GM19395 (cell line): ENCODE data around the gene IQGAP2.
"Not testable (repeated sequence)": the region's sequence is repeated elsewhere in the genome, so short reads cannot be mapped to it uniquely, and the experiment has no call there.

Source experiments
- ATAC-seq: cut with Tn5 transposase; IDR thresholded peaks from one replicate; pipeline ENCODE4 v1.9.1; 2021; ENCODE audit warnings: mild to moderate bottlenecking, moderate library complexity; ENCODE audit not compliant: unreplicated experiment

IQGAP2 gene

GRCh38 chr5:76414788-76415187 is 11.7 kb downstream of the IQGAP2 start:
- ATAC-seq, result no peak

GRCh38 chr5:76415855-76416254 is 12.8 kb downstream of the IQGAP2 start:
- ATAC-seq, result no peak

- ATAC-seq, result no peak
Observed at GRCh38 chr5:76419597-76420298, 16.7 kb downstream of the IQGAP2 start.

DNA sequence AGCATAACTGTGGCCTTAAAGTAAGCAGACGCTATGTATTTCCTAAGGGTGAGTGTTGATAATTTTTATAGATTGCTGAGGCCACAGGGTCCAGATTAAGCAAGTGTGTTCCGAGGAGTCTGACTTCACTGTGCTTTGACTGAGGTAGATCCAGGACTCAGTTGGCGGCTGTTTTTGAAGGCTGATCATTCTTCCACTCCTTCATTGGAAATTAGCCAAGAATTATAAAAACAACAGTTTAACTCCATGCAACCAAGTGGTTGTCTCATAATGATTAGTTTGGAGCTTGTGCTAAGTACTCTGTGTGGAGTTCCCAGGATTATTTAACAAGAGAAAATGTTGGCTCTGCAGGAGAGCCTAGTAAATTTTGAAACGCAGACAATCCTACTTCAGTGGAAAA is 19.1 kb downstream of the IQGAP2 start:
- no peak for ATAC-seq

DNA sequence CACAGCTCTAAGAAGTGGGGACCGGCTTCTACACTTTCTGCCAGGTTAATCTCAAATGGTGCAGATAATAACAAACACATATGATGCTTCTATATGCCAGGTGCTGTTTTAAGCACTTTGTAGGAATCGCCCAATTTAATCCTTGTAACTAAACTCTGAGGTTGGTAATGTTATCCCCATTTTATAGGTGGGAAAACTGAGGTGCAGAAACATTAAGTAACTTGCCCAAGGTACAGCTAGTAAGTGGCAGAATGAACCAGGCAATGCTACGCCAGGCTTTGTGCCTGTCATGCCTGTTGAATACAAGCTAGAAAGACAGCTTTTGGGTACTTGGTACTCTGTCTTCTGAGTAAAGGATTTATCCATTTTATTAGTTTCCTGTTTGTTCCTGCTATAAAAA is 19.7 kb downstream of the IQGAP2 start:
- ATAC-seq, result no peak

DNA sequence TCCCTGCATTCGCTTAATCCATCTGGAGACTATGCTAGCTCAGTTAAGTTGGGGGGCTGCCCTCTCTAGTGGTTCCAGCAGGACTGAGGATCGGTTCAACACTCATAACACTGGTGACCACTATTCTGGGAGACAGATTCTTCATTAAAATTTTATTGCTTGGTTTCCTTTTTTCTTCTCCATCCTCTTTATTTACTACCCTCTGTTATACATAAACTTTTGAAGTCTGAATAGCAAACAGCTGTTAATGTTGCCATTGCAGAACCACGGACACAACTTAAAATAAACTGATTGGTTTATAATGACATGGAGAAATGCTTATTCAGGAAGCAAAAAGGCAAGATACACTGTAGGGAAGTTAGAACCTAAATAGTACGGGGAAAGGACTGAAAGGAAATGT is 22.1 kb downstream of the IQGAP2 start:
- ATAC-seq, result no peak

- no peak for ATAC-seq
Observed at GRCh38 chr5:76425928-76426804, 23.1 kb downstream of the IQGAP2 start.

DNA sequence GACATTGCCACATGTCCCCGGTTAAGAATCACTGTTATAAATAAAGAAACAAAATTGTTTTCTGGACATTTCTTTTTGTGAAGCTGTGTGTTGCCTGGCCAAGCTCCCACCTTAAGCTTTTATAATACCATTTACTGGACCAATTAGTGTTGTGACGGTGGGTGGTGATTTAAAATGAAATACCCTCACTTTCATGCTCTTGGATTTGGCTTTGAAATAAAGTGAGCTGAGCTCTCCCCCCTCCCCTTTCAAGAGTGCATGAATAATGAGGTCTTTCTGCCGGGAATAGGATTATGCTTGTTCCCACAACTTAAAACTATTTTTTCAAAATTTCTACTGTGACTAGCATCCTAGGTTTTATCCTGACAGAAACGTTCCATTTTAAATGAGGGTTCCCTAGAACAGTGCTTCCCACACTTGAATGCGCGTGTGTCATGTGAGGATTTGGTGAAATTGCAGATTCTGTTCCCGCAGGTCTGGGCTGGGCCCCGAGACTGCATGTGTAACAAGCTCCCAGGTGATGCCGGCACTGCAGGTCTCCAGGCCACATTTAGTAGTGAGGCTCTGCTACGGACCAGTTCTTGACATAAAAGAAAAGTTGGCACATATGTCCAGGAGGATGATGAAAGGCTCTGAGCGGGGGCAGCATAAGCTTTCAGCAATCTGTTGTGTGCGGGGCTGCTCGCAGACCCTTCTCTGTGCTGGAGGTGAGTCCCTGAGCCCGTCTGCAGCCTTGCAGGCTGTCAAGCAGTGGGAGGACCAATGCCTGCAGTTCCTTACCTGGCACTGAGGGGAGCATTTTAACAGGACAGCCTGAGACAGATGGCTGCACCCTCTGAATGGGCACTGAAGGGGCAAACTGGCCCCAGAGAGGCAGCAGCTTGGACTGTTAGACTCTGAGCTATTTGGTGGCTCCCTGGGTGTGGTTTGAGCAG is 24.4 kb downstream of the IQGAP2 start:
- ATAC-seq, result no peak

DNA sequence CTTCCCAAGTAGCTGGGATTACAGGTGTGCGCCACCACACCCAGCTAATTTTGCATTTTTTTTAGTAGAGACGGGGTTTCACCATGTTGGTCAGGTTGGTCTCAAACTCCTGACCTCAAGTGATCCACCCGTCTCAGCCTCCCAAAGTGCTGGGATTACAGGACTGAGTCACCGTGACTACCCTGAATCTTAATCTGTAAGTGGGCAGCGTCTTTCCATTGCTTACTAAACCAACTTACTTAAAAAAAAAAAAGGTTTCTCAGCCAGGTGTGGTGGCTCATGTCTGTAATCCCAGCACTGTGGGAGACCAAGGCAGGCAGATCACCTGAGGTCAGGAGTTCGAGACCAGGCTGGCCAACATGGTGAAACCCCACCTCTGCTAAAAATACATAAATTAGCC is 25.5 kb downstream of the IQGAP2 start:
- ATAC-seq, result not testable (repeated sequence)

DNA sequence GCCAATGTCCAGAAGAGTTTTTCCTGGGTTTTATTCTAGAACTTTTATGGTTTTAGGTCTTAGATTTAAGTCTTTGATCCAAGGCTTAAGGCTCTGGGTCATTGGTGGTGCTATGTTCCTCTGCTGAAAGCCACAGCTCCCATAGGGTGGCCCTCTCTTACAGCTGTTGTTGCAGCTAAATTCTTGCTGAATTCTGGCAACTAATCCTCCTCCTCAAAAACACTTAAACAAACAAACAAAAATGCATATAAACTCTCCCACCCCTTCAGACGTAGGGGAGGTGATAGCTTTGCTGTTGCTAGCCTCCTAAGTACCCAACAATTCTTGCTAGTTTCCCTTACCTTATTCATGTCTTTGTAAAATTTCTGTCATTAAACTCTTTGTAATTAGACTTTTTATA is 30.2 kb downstream of the IQGAP2 start:
- no peak for ATAC-seq

- ATAC-seq, result not testable (repeated sequence)
Observed at GRCh38 chr5:76437507-76437906, 34.4 kb downstream of the IQGAP2 start.

- no peak for ATAC-seq
Observed at GRCh38 chr5:76438025-76438424, 34.9 kb downstream of the IQGAP2 start.

GRCh38 chr5:76439201-76439600 is 36.1 kb downstream of the IQGAP2 start:
- no peak for ATAC-seq

GRCh38 chr5:76439929-76440328 is 36.8 kb downstream of the IQGAP2 start:
- ATAC-seq, result no peak

GRCh38 chr5:76441101-76441500 is 38.0 kb downstream of the IQGAP2 start:
- ATAC-seq, result no peak

DNA sequence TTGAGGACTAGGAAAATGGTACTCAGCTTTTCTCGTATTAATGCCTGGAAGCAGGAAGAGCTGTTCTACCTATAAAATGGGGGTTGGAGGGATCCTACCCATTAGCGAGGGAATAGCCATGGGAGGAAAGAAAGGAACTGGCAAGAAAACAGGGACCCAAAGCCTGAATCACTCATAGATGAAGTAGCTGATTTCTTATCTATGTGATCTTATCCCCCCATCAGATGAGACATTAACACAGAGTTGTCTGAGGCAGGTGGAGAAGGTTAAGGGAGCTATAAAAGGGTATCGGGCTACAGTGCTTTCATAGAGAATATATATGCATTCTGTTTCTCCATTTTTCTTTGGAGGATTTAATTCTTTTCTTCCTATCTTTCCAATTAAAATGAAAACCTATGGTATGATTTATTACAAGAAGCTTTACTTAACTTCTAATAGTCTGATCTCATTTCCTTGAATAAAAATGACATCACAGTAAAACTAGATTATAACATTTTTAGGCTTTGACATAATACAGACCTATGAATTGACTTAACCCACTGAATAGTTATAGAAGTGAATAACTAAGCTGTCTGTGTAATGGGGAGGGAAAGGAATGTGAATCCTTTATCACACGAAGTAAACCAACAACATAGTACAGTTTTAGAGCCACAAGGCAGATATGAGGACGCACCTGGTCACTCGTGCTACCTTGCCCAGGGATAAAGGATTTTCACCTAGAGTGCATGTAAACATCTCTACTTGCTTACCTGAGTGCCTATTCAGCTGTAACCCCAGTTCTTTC is 39.0 kb downstream of the IQGAP2 start:
- ATAC-seq, result no peak

DNA sequence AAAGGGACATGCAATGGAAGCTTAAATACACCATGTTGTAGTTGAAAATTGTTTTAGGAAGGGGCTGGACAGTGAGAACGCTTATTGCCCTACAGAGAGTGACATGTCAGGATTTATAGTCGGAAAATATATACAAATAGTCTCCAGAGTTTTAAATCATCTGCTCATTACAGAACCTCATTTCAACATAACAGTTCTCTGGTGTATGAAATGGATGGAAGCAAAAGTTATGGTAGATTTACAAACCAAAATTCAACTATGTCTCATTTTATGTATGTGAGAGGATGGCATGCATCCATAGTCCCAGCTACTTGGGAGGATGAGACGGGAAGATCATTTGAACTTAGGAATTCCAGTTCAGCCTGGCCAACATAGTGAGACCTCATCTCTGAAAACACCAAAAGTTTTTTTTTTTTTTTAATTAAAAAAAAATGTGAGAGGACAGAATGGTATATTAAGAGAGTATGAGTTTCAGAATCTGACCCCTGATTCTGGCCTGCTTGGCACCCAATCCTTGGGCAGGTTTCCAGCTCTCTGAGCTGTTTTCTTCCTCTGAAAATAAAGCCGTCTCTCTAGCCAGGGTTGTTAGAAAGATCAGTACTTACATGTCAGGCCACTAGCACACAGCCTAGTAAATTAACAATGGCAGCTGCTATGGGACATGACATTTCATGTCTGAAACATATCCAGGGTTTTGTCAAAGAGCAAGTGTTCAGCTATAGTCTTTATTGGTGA is 40.1 kb downstream of the IQGAP2 start:
- no peak for ATAC-seq

DNA sequence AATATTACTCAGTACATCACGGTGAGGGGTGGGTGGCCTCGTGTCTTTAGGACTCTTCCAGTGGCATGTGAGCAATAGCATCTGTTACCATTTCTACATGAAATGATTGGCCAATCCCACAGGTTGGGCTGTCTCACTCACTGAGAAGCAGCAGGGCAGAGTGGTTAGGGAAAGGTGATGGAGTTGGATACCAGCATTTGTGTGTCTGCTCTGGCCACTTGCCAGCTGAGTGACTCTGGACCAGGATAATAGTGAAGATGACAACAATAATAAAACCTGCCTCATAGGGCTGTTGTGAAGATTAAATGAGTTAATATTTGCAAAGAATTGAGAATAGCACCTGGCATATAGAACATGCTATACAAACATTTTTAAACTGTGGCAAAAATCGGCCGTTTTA is 42.0 kb downstream of the IQGAP2 start:
- no peak for ATAC-seq

GRCh38 chr5:76445830-76446229 is 42.7 kb downstream of the IQGAP2 start:
- no peak for ATAC-seq

DNA sequence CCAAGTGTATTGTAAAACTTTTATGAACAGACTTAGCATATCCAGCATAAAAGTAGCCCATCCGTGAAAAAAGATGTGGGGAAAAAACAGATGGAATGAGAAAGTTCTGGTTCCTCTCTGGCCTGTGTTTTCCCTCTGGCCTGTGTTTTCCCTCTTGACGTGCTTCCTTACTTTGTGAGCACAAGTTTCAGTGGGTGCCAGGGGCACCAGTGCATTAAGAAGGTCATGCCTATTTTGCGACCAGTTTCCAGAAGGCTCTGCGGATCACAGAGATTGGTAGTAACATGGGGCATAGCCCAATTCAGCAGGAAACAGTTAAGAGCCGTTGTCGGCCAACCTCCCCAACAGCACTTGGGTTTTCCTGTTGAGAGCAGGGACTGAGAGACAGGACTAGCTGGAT is 43.7 kb downstream of the IQGAP2 start:
- no peak for ATAC-seq
